Left lung (tissue), 10 donors: ENCODE results near the gene TEX38. TPM values are rescaled to one million over a fixed set of nuclear protein-coding genes. Genes with fewer than 3 reads are reported as not detected.

Experiments used
- ATAC-seq: fragments of 200-7000 bp; cut with Tn5 transposase; one replicate; pipeline ENCODE4 v1.9.1; 2020; ENCODE audit warnings: moderate library complexity
- DNase-seq, 4 donors: peaks; one replicate each; pipeline ENCODE4 v3.0.0-alpha.2; 2013 to 2020
- H3K27ac ChIP-seq, 2 donors: fragments of 200-600 bp; sonication (generic) in 1 of 2; one replicate each; pipeline versions ENCODE4 v1.5.0 to v1.8.0; 2020 to 2021
- H3K27me3 ChIP-seq, 2 donors: fragments of 200-600 bp; sonication (generic) in 1 of 2; one replicate each; pipeline versions ENCODE4 v1.5.0 to v1.8.0; 2020 to 2021
- H3K36me3 ChIP-seq, 2 donors: fragments of 200-600 bp; sonication (generic) in 1 of 2; one replicate each; pipeline versions ENCODE4 v1.5.0 to v1.8.0; 2020 to 2021
- H3K4me1 ChIP-seq, 2 donors: fragments of 200-600 bp; one replicate each; pipeline ENCODE4 v1.8.0; 2021
- H3K4me3 ChIP-seq, 2 donors: fragments of 200-600 bp; sonication (generic) in 1 of 2; one replicate each; pipeline versions ENCODE4 v1.5.0 to v1.8.0; 2020 to 2021; ENCODE audit warnings: mild to moderate bottlenecking in 1 of 2
- H3K9me3 ChIP-seq, 2 donors: fragments of 200-600 bp; sonication (generic) in 1 of 2; one replicate each; pipeline versions ENCODE4 v1.5.0 to v1.8.0; 2020 to 2021
- intact Hi-C, 2 donors: fragments of 100-400 bp; cut with DNase I; formaldehyde crosslinking; loops; one replicate each; pipeline versions ENCODE4 v1.11.2 to v1.14.2; 2022
- polyA plus RNA-seq, 6 donors: library from polyadenylated mRNA; unstranded; fragments of 120-200 nt; gene quantifications; one replicate each; pipeline ENCODE4 v1.2.1, GENCODE V29; 2013; ENCODE audit not compliant: insufficient read length in 6 of 6
- total RNA-seq, 2 donors: library from RNA; stranded (reverse); fragmentation: NEBNext Ultra II Directional; extraction: Animal tissue kit (Norgen Biotek cat#: 25700); gene quantifications; one replicate each; pipeline ENCODE4 v1.2.1, GENCODE V29; 2021
- TF ChIP-seq, protein P1 (sequence below), 2 donors: fragments of 200-600 bp; sonication (generic) in 1 of 2; IDR thresholded peaks; one replicate each; pipeline versions ENCODE4 v1.5.0 to v1.8.0; 2021; ENCODE audit warnings: antibody characterized with exemption in 2 of 2
- donor health status: DM: no; HTN: yes; CAD: no.
- donor health status: DM: no; HTN: no; CAD: no.

The TEX38 gene
- total and polyA plus RNA-seq, 8 donors, result 0.31 to 0.64 (median 0.49) TPM; not detected in 2

DNA sequence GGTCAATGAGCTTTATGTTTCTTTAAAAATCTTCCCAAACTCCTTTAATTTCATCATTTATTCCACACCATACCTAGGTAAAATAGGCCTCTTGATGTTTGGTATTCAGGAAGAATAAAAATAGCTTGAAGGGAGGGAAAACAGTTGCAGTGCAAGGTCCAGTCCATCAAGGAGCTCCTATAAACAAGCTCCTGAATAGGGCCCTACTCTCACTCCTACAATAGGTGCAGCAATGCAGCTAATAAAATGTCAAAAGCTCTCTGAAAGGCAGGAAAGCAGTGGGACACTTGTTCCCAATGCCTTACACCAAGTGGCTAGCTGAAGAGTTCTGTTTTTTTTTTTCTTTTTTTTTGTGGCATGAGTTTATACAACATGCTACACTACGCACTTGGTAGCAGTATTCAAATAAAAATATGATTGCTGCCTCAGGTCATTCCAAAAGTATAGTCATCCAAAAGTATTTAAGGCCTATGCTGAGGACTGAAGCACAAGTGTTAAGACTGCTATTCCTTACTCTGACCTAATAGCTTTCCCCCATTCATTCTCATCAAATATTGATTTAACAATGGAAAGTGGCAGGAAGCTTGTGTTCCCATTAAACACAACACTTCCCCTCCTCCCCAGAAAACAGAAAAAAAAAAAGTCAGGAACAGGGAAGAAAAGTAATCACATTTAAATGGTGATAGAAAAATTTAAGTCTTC lies 9.8 kb downstream of the TEX38 start:
- Histone ChIP-seq H3K27me3 (no peaks in the 10 kb centered on the region), H3K27ac (peak overlapping the region in 1 of 2 donors; percentile 20), H3K9me3 (no peaks in the 10 kb centered on the region), H3K36me3 (peaks cover 2 to 100% of the 10 kb centered on the region in 2 donors), H3K4me1 (peaks cover 4 to 14% of the 10 kb centered on the region in 2 donors), H3K4me3 (no peak overlapping the region)
- ATAC-seq (peak; percentile 90), DNase-seq (no peak)
- TF ChIP-seq, protein P1, sequence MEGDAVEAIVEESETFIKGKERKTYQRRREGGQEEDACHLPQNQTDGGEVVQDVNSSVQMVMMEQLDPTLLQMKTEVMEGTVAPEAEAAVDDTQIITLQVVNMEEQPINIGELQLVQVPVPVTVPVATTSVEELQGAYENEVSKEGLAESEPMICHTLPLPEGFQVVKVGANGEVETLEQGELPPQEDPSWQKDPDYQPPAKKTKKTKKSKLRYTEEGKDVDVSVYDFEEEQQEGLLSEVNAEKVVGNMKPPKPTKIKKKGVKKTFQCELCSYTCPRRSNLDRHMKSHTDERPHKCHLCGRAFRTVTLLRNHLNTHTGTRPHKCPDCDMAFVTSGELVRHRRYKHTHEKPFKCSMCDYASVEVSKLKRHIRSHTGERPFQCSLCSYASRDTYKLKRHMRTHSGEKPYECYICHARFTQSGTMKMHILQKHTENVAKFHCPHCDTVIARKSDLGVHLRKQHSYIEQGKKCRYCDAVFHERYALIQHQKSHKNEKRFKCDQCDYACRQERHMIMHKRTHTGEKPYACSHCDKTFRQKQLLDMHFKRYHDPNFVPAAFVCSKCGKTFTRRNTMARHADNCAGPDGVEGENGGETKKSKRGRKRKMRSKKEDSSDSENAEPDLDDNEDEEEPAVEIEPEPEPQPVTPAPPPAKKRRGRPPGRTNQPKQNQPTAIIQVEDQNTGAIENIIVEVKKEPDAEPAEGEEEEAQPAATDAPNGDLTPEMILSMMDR (IDR thresholded peaks at IDR 0.05), result no peak
- intact Hi-C loops, result no loop called here

DNA sequence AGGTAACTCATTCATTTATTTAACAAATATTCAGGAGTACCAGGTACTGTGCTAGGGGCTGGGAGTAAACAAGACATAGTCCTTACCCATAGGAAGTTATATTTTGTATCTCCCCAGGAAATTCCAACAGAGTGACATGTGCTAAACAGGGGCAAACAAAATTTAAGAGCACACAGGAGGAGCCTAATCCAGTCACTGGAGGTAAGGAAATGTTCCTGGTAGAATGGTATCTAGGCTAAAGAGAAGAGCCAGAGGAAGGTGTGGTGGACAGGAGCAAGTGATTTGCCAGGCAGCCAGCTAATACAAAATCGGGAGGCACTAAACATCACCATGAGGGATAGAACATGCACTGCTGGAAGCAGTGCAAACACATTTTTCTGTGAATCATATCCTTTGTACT lies 10.4 kb downstream of the TEX38 start:
- no peak overlapping the region for H3K27ac ChIP-seq
- H3K4me1 ChIP-seq, result peaks cover 7 to 20% of the 10 kb centered on the region in 2 donors
- ATAC-seq (peak; percentile 41), DNase-seq (no peak)
- TF ChIP-seq, protein P1 (IDR thresholded peaks at IDR 0.05), result no peak
- peaks cover 2 to 100% of the 10 kb centered on the region in 2 donors for H3K36me3 ChIP-seq
- intact Hi-C loops, result no loop called here
- no peak overlapping the region for H3K4me3 ChIP-seq
- H3K9me3 ChIP-seq, result no peaks in the 10 kb centered on the region
- no peaks in the 10 kb centered on the region for H3K27me3 ChIP-seq

DNA sequence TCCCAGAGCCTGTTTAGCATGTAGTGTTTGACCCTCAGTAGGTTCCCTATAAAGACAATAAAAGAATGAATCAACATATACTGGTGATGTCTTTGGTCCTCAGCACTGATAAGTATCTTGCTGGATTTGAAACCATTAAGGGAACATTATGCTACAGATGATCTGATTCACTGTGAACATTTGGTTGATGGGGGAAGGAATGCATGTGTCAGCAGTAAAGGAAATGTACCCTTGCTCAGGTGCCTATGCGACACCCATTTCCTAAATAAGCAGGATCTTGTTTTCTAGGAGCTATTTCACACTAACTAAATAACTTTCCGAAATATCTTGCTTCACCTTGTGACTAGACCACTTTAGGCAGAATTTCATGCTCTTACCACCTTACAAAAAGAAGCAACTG lies 13.0 kb downstream of the TEX38 start:
- ATAC-seq, result no peak
- H3K4me3 ChIP-seq, result no peak overlapping the region
- no peak overlapping the region for H3K27ac ChIP-seq
- H3K27me3 ChIP-seq, result no peaks in the 10 kb centered on the region
- DNase-seq, result no peak
- peaks cover 8 to 32% of the 10 kb centered on the region in 2 donors for H3K4me1 ChIP-seq
- TF ChIP-seq, protein P1 (IDR thresholded peaks at IDR 0.05), result no peak
- intact Hi-C loops, result no loop called here
- H3K9me3 ChIP-seq, result no peaks in the 10 kb centered on the region
- H3K36me3 ChIP-seq, result peaks cover 0 to 100% of the 10 kb centered on the region in 2 donors

DNA sequence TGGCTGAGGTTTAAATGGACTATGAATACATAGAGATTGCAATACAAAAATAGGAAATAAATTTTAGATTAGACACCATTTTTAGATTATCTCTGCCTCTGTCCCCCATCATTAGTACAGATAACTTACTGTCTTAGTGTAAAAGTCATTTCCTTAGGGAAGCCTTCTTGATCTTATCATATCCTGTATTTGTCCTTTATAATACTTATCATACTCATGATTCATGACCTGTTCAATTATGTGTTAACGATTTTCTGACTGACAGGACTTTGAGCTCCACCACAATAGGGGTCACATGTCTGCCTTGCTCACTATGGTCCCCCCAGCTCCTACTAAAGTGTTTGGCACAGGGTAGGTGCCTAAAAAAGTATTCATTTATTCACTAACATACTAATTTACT lies 14.6 kb downstream of the TEX38 start:
- intact Hi-C loops, result no loop called here
- DNase-seq, result no peak
- no peak overlapping the region for H3K27ac ChIP-seq

DNA sequence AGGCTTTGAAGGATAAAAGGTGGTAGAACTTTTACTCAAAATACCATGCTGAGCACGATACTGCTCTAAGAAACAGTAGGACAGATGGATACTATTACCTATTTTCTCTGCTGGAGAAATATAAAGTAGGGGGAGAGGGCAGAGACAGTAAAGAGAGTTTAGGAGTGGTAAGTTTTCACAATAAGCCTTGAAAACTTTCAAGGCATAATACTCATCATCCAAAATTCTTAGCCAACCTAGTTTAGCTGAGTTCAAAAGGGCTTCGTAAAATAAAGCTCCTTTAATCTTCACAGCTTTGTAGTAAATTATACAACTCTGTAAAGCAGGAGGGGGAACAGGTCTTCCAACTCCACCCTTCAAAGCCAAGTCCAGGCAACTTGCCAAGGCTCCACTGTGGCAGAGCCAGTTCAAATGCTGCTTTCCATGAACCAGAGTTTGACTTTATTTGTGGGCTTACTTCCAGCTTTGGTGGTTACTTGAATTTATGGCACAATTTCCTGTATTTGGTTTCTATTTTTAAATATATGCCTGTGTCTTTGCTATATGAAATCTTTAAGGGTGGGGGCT lies 15.5 kb downstream of the TEX38 start:
- no peak overlapping the region for H3K27ac ChIP-seq
- ATAC-seq (peak; percentile 90), DNase-seq (peak in 3 of 4 donors; percentile 36 to 82 (median 79))
- intact Hi-C loops, result no loop called here
- peaks cover 0 to 100% of the 10 kb centered on the region in 2 donors for H3K36me3 ChIP-seq
- no peaks in the 10 kb centered on the region for H3K27me3 ChIP-seq
- TF ChIP-seq, protein P1 (IDR thresholded peaks at IDR 0.05), result no peak
- no peaks in the 10 kb centered on the region for H3K9me3 ChIP-seq
- peaks cover 4 to 27% of the 10 kb centered on the region in 2 donors for H3K4me1 ChIP-seq
- no peak overlapping the region for H3K4me3 ChIP-seq

More for the DNA sequence above, 14.6 kb downstream of the TEX38 start:
- no peak for ATAC-seq
- Histone ChIP-seq H3K4me1 (peaks cover 6 to 32% of the 10 kb centered on the region in 2 donors), H3K9me3 (no peaks in the 10 kb centered on the region), H3K27me3 (no peaks in the 10 kb centered on the region), H3K36me3 (peaks cover 0 to 100% of the 10 kb centered on the region in 2 donors), H3K4me3 (no peak overlapping the region)
- TF ChIP-seq, protein P1 (IDR thresholded peaks at IDR 0.05), result no peak
